Measurements from ENCODE around the gene SPP1. TPM values are rescaled to one million over a fixed set of nuclear protein-coding genes. Genes with fewer than 3 reads are reported as not detected.

Gene SPP1
- total RNA-seq, 4 donors from 2014 or later, result 43.3 to 2,902 (median 151) TPM

DNA sequence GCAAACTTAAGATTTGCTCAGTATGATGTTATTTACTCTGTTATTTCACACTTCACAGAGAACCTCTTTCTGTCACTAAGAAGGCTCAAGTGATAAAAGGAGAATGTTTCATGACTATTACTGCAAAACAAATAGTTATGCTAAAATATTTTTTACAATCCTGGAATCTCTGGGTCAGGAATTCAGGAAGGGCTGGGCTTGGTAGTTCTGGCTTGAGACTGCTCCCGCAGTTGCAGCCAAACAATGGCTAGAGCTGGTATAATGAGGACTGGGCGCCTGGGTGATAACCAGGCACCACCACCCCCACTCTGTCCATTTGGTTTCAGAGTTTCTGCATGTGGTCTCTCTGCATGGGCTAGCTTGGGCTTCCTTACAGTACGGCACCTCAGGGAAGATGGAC, 28.7 kb upstream of the SPP1 start:
- TF ChIP-seq CTCF (IDR thresholded peaks at IDR 0.05; ENCODE audit: low read depth), result no peak

- no peak for TF ChIP-seq CTCF (IDR thresholded peaks at IDR 0.05; ENCODE audit: low read depth)
These were observed 27.9 kb upstream of the SPP1 start for GRCh38 chr4:87947381-87948160.

GRCh38 chr4:87949961-87950360, 25.6 kb upstream of the SPP1 start:
- no peak for TF ChIP-seq CTCF (IDR thresholded peaks at IDR 0.05; ENCODE audit: low read depth)

GRCh38 chr4:87950493-87950892, 25.0 kb upstream of the SPP1 start:
- no peak for TF ChIP-seq CTCF (IDR thresholded peaks at IDR 0.05; ENCODE audit: low read depth)

DNA sequence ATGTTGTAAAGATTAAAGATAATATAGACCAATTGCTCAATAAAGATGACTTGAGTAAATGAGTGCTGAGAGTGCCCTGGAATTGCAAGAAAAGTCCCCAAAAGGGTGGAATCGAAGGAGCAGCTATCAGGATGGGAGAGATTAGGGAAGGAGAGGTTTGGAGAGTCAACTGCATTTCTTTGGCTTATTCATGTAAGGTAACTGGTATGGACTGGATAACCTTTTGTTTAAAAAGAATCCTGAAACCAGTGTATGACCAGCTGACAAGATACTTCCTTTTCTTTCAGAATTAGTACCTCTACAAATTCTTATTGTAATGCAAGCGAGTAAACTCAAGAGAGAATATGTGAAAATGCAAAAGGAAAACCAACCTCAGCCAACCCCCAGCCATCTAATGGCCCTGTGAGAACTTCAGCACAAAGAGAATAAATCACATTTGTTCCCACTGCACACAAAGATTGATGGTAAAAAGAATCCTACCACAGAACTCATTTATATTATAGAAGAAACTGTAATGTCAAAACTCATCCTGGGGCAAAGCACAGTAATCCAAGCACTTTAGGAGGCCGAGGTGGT, 24.5 kb upstream of the SPP1 start:
- TF ChIP-seq CTCF (IDR thresholded peaks at IDR 0.05; ENCODE audit: low read depth), result no peak

DNA sequence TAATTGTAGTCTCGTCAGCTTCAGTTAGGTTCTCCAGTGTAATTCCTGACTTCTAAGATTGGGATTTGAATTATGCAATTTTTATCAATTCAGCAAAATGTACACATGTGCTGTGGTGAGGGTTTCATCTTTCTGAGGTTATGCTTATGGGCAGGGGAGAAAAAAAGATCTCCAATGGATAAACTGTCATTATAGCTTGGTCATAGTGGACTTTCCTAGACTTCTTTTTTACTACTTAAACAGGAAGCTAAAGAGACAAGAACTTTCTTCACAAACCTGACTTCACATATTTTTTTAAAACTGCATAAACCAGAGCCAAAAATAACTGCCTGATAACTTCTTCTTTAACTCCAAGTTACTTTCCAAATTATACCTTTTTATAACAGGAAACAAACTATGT, 21.7 kb upstream of the SPP1 start:
- no peak for TF ChIP-seq CTCF (IDR thresholded peaks at IDR 0.05; ENCODE audit: low read depth)

GRCh38 chr4:87956501-87956900, 19.0 kb upstream of the SPP1 start:
- no peak for TF ChIP-seq CTCF (IDR thresholded peaks at IDR 0.05; ENCODE audit: low read depth)

Measured in subcutaneous adipose tissue (tissue), 4 donors.